DMS53 treated with DMSO at 0.1 percent for 48 hours (cell line): Measurements from ENCODE around the gene AGPAT1.
"Not testable (repeated sequence)": the region's sequence is repeated elsewhere in the genome, so short reads cannot be mapped to it uniquely, and the experiment has no call there.

ENCODE experiments used
- DNase-seq: peaks from one replicate; lab custom pipeline; 2025; ENCODE audit not compliant: unreplicated experiment; lab: John Stamatoyannopoulos, UW

Gene AGPAT1

DNA sequence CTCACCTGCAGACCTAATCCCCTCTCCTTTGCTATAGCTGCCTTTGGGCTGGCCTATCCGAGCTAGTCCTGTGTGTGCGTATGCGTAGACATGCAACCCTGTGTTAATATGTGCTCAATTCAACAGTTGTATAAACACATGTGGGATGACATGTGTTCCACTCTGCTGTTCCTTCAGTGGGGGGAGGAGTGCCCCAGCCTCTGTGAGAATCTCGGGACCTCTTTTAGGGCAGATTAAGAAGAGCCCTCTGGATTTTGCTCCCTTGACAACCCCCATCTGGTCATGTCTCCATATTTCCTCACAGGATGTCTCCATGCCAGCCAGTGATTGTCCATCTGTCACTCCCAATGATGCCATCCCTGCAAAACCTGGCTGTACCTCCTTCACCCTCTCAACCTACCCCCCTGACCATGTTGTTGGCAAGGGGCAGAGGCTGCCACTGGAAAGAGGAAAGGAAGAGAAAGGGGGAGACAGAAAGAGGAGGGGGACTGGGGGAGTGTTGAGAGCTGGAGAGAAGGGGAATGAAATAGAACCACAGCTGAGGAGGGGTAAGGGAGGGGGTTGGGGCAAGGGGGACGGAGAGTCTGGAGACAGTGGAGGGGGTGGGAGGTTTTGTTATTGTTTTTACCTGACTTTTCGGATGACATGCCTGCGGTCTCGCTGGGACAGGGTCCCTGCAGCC, 24.6 kb downstream of the AGPAT1 start:
- no peak for DNase-seq

DNA sequence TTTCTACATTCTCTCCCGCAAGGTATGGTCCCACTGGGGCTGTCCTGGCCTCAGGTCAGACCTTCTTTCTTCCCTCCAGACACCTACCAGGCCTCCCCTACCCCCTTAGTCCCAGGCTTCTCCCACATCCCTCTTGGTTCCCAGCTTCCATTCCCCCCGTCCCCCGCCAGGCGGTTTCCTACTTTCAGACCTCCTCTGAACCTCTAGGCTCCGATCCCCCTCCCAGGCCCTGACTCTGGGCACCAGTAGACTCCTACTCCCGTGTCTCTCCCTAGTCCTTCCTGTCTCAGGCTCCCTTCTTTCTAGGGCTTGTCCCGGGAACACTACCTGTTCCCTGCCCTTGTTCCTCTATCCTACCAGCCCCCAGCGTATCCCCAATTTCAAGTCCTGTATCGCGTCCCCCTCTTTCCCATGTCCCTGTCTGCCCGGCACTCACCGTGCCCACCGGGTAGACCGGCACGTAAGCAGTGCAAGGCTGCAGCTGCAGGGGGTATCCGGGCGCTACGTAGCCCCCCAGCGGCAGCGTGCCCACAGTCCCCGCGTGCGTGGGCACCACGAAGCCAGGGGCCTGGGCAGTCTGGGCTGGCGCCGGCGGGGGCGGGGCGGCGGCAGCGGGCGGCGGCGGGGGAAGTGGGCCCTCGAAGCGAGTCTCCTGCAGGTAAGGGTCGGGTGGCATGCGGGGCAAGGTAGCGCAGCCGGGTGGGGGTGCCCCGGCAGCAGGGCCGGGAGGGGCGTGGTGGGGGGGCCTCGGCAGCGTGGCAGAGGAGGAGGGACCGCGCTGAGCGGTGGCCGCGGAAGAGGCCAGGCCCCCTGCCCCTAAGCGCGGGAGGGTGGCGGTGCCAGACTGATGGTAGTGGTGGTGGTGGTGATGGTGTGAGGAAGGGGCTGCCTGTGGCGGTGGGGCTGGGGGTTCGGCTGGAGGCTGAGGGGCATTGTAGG, 25.7 kb downstream of the AGPAT1 start:
- no peak for DNase-seq

DNA sequence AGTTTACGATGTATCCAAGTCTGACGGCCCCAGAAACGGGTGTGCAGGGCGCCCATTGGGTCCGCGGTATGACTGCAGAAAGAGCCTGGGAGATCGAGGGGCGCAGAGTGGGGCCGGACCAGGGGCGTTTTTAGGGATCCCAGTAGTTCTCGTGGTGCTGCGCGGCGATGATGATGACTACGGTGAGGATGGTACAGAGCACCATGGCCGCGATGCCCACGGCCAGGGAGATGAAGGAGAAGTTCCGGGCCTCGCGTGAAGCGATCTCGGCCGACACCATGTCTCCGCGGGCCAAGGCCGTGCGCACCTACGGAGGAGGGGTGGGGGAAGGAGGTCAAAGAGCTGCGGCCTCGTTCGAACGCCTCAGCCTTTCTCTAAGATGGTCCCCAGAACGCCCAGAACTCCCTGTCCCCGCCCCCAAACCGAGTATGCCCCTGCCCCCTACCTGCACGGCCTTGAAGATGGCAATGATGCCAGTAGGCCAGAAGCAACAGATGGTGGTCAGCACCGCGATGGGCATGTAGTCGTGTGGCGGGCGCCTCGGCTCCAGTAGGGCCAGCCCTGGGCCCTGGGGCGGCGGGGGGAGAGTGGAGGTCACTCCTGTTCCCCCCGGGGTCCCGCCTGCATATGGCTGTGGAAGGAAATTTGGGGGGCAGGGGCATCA, 26.7 kb downstream of the AGPAT1 start:
- DNase-seq, result no peak

GRCh38 chr6:32148289-32149091, 27.4 kb downstream of the AGPAT1 start:
- DNase-seq, result no peak

- DNase-seq, result no peak
Observed at GRCh38 chr6:32147401-32148132, 28.3 kb downstream of the AGPAT1 start.

DNA sequence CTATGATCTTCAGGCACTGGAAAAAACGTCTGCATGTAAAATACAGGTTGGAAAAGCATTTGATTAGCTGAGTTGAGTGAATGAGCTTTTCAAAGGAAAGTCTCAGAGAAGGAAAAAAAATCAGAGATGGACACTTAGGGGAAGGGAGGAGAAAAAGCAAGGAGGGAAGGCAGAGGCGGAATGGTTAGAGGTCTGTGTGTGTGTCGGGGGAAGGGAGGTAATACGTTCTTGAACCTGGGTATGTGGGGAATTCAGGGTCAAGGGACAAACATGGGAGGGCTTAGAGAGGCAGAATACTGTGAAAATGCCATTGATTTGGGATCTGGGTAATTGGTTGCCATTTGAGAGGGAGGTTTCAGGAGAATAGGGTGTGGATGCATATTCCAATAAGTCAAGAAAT, 29.2 kb downstream of the AGPAT1 start:
- no peak for DNase-seq

- DNase-seq, result no peak
Observed at GRCh38 chr6:32146287-32146686, 29.6 kb downstream of the AGPAT1 start.

GRCh38 chr6:32144238-32144637, 31.6 kb downstream of the AGPAT1 start:
- not testable (repeated sequence) for DNase-seq

GRCh38 chr6:32140420-32141046, 35.4 kb downstream of the AGPAT1 start:
- no peak for DNase-seq

- no peak for DNase-seq
Observed at GRCh38 chr6:32139590-32139989, 36.3 kb downstream of the AGPAT1 start.

- no peak for DNase-seq
Observed at GRCh38 chr6:32137454-32137853, 38.4 kb downstream of the AGPAT1 start.

DNA sequence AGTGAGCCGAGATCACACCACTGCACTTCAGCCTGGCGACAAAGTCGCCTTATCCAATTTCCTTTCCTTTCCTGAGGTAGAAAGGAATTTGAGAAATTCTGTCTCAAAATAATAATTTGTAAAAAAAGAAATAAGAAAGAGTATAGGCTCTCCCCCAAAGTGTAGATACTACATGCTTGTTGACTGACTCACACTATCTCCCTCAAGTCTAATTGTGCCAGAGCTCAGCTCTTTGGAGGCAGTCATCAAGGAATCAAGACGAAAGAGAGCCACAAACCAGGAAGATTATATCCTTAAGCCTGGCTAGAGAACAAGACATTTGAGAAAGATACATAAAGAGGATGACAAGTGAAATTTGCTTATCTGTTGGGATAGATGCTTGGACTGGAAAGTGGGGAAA, 42.1 kb downstream of the AGPAT1 start:
- DNase-seq, result no peak

DNA sequence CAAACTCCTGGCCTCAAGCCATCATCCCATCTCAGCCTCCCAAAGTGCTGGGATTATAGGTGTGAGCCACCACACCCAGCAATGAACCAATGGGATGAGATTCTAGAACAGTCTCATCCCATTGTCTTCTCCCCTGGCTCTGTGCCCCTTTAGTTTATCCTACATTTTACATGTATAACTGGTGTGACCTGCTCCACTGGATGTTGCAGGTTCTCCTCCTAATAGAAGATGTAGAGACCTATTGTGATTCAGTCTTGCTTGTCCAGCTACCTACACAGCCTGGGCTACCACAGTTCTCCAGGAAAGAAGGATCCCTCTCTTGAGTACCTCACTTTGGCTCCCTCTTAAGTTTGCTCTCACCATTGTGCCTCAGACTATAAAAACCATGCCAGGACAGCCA, 43.8 kb downstream of the AGPAT1 start:
- no peak for DNase-seq

DNA sequence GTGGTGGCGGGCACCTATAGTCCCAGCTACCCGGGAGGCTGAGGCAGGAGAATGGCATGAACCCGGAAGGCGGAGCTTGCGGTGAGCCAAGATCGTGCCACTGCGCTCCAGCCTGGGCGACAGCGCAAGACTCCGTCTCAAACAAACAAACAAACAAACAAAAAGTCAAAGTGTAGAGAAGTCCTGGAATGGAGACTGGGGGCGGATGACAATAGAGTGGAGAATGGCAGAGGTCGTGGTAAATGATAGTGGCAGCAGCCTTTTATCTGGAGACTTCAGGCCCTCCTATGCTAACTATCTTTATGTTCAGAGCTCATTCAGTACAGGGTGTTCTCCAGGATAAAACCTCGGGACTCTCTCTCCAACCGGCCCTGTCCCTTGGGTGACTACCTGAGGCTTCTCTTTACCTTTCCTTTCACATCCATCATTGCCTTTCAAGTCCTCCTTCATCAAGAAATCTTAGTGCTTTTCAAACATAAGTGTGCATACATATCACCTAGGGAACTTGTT, 44.4 kb downstream of the AGPAT1 start:
- no peak for DNase-seq

- DNase-seq, result peak; percentile 63
Observed at GRCh38 chr6:32129297-32130088, 46.4 kb downstream of the AGPAT1 start.

DNA sequence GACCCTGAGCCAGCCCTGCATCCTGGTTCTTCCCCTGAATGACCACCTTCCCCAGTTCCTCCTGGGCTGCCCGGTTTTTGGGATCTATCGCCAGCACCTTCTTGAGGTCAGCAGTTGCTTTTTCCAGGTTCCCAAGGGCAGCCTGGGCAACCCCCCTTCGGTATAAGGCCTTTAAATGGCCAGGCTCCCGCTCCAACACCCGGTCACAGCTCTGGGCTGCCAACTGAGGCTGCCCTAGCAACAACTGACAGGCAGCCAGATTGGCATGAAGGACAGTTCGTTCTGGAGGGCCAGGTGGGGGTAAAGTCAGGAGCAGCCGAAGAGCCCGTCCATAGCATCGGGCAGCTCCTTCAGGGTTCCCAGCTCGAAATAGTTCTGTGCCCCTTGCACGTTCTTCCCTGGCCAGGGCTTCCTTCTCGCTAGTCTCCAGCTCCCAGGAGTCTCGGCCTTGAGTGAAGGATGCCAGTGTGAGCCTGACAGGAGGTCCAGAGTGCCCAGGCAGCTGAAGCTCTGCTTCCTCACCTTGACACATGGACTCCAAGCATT, 47.1 kb downstream of the AGPAT1 start:
- DNase-seq, result no peak

DNA sequence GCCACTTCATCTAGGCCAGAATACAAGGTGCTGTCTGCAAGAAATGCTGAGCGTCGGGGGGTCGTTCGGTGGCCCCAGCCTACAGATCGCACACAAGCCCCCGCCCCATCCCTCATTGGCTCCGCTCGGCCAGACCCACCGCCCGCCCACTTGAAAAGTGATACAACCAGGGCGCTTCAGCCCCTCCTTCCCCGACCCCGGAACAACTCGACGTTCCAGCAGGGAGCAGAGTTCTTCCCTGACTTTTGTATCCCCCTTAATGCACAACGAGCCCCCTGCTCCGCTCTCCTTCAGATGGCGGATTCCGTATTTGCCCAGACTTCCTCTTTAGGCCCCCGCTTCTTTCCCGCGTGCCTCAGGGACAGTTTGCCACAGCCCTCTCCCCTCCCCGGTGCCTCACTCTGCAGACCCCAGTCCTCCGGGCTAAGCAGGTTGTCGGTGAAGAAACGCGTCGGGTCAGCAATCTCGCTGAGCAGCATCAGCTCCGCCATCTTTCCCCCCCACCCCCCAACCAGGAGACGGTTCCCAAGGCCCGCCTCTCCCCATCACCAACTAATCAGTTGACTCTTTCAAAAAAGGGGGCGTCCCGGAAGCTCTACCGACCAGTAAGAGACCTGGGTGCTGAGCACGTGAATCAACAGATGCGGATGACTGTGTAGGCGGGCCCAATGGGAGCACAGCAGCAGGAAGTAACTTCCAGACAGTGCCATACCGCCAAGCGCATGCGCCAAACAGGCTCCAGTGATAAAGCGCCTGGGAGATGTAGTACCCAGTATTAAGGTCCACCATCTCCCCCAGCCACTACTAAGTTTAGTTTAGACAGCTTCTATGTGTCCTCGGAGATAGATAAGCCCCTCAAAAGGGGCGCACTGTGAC, 47.9 kb downstream of the AGPAT1 start, which contains the start of gene ATF6B:
Gene ATF6B (minus strand): TSS at position 530 of the 876 bp plus-strand sequence. CDS start 39 bp downstream, at position 491.
- DNase-seq, result peak; percentile 99

DNA sequence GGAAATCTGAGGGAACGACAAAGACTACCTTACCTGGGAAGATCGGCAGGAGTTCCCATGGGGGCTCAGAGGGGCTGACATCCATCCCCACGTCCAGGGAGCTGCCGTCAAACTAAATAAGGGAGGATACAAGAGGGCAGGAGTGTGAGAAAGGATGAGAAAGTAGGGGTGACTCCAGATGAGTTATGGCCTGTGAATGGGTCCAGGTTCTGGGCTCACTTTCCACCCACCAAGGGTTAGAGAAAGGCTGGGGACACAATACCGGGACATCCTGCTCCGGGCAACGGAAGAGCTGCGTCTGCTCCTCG, 48.5 kb downstream of the AGPAT1 start:
- no peak for DNase-seq
